NCI-H69 (cell line): ENCODE data around the gene STAT4.

Source experiments
- DNase-seq: peaks from one replicate; lab custom pipeline; 2025; lab: John Stamatoyannopoulos, UW

Gene STAT4

DNA sequence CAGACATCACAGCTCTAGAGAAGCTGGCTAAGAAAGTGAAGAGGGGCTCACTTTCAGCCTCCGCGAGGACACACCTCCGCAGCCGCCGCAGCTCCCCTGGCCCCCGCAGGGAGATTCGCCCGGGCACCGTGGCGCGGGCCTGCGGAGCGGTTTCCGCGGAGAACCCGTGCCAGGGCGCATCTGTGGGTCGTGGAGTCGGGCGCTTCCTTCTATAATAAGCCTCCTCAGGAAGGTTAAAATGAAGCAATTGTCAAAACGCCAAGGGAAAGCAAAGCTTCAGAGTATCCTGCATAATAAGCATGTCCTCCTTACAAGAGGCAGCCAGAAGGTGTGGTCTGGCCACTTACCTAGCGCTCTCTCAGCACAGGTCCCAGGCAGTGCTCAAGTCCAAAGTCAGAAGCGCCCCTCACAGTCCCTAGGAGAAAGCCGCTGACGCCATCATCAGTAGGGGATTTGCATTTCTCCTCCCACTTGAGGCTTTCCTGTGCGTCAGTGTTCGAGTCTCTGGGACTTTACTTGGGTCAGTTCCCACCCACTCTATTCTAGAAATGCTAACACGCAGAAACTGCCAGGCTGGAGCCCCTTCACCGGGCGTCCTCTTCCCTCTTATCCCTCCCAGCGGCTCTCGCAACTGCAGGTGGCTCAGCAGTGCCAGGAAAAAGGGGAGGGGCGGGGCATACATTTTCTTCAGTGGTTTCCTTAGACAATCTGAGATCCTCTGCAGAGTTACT, at the start of gene STAT4:
Gene STAT4, minus strand, starts transcription at position 395 of the 731 bp plus-strand sequence. CDS start 2,791 bp downstream, outside the sequence.
- peak; percentile 34 for DNase-seq

GRCh38 chr2:191199929-191200512, 49.2 kb upstream of the STAT4 start:
- no peak for DNase-seq

DNA sequence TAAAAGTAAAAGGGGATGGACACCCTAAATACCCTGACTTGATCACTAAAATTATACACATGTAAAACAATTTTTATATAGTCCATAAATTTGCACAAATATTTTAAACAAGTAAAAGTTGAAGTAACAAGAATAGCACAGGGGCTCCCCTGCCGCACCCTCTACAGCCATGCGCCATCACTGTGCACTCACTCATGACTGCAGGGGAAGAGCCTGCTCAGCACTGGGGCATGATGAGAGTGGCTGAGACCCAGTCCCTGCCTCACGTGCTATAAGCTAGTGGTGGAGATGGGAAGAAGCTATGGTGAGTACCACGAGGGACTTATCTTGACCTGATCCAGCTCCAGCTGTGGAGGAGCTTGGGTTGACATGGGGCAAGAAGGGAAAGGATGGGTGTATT, 47.5 kb upstream of the STAT4 start:
- no peak for DNase-seq

- DNase-seq: no peak
Measured at GRCh38 chr2:191197096-191197495, 46.3 kb upstream of the STAT4 start.

GRCh38 chr2:191195021-191195420, 44.2 kb upstream of the STAT4 start:
- no peak for DNase-seq

GRCh38 chr2:191190861-191191552, 40.2 kb upstream of the STAT4 start:
- DNase-seq: no peak

- DNase-seq: peak; percentile 2
Measured at GRCh38 chr2:191190435-191190834, 39.6 kb upstream of the STAT4 start.

GRCh38 chr2:191189112-191189635, 38.4 kb upstream of the STAT4 start:
- DNase-seq: peak; percentile 3

- DNase-seq: no peak
Measured at GRCh38 chr2:191188550-191189093, 37.8 kb upstream of the STAT4 start.

DNA sequence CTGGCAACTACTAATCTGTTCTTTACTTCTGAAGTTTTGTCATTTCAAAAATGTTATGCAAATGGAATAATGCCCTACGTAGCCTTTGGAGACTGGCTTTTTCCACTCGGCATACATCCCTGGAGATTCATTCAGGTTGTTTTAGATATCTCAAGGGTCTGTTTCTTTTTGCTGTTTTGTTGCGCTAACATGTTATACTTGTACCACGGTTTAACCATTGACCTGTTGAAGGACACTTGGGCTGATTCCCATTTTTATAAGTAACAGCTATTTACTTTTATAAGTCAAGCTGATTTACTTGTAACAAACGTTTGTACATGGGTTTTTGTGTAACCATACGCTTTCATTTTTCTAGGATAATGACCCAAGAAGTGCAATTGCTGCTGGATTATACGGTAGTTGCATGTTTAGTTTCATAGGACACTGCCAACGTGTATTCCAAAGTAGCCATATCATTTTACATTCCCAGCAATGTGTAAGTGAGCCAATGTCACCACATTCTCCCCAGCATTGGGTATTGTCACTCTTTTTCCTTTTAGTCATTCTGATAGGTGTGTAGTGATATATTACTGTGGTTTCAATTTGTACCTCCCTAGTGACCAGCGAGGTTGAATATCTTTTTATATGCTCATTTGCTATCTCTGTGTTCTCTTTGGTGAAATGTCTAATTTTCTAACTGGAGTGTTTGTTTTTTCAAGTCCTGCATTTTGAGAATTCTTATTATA, 36.5 kb upstream of the STAT4 start:
- DNase-seq: no peak

- no peak for DNase-seq
Measured at GRCh38 chr2:191184457-191184856, 33.7 kb upstream of the STAT4 start.

DNA sequence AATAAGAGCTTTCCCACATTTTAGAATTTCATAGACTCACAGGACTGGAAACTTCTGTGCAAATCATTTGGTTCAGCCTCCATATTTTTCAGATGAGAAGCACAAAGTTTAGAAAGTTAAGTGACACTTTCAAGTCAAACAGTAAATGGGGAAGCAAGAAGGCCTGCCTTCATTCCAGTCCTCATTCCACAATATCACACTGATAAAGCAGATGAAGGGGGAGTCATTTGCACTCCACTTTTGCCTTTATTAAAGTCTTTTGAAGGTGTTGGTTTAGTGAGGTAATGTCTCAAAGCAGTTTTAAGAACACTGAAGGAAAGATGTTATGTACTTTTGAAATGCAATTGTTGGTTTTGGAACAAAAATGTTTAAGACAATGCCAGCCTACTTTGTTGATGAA, 32.7 kb upstream of the STAT4 start:
- DNase-seq: no peak

DNA sequence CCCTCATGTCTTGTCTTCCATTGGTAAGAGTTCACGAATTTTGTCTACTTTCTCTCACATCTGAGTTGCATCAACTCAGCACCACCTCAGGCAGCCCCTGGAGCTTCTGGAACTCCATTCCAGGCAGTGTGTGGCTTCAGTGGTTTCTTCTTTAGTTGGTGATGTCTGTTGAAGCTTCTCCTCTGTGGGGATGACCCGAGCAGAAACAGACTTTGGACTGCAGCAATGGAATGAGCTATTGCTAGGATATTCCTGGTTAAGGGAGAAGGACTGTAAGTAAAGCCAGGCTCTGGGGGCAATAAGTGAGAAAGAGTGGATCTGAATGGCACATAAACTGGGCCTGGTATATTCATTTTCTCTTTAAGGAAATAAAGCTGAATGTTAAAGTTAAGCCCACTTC, 32.3 kb upstream of the STAT4 start:
- DNase-seq: no peak

- no peak for DNase-seq
Measured at GRCh38 chr2:191180713-191181112, 29.9 kb upstream of the STAT4 start.

- no peak for DNase-seq
Measured at GRCh38 chr2:191180276-191180675, 29.5 kb upstream of the STAT4 start.

DNA sequence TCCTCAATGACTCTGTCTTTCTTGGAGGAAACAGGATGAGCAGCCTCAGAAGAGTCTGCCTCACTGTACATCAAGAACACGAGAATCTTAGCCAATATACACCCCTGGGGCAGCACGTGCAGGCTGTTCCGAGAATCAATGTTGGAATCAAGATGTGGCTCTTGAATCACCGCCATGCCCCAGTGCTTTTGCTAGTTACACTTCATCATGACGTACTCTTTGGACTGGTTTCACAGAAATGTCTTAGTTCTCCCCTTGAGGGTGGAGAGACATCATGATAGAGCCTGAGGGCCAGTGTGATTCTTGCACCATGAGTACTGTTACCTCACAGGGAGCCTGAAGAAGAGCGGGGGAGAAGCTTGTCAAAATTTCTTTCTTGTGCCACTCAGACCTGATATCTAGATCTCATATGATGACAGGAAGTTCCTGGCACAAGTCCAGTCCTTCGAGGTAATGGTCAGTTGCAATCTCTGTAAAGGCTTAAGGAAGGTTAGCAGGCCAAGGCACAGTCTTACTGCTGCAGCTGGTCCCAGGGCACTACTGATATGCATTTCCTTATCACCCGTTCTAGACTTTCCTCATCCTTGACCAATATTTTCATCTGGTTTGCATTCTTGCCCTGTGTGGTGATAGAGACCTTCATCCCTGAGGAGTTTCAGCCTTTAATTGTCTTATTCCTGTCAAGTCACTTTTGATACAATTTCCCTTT, 28.2 kb upstream of the STAT4 start:
- DNase-seq: no peak

GRCh38 chr2:191177751-191178736, 27.2 kb upstream of the STAT4 start:
- no peak for DNase-seq

- no peak for DNase-seq
Measured at GRCh38 chr2:191176801-191177438, 26.1 kb upstream of the STAT4 start.

GRCh38 chr2:191176305-191176704, 25.5 kb upstream of the STAT4 start:
- DNase-seq: no peak

DNA sequence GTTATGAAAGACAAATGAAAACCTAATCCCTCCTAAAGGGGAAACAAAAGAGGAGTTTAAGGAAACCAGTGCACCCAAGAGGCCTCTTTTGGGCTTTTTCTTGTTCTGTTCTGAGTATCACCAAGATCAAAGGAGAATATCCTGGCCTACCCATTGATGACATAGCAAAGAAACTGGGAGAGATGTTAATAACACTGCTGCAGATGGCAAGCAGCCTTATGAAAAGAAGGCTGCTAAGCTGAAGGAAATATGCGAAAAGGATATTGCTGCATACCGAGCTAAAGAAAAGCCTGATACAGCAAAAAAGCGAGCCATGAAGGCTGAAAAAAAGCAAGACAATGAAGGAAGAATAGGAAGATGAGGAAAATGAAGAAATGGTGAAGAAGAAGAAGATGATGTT, 23.6 kb upstream of the STAT4 start:
- DNase-seq: no peak
